ENCODE results near the gene SLC25A48.

SLC25A48 gene

DNA sequence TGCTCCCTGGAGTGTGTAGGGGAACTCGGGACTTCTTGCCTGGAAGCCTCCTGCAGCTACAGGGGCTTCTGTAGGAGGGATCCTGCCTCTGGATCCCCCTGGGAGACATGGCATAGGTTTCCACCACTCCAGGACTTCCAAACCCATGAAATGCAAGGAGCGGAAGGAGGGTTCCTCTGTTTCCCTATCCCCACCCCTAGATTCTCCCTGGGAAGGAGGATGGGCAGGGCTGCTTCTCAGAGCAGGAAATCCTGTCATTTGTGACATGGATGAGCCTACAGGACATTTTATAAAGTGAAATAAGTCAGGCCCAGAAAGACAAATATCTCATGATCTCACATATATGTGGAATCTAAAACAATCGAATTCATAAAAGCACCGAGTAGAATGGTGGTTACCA lies 23.5 kb upstream of the SLC25A48 start:
- H3F3A ChIP-seq (ENCODE audit: low read depth), result no peaks in the 10 kb centered on the region
- H3K36me3 ChIP-seq (ENCODE audit: insufficient read depth, low read length), result no peaks in the 10 kb centered on the region
- no peaks in the 10 kb centered on the region for H3K9me2 ChIP-seq (replicated peaks; ENCODE audit: low read depth, low read length)
- no peaks in the 10 kb centered on the region for H3K4me1 ChIP-seq (ENCODE audit: insufficient read depth, low read length, poor library complexity, severe bottlenecking)
- no peaks in the 10 kb centered on the region for H4K20me1 ChIP-seq (ENCODE audit: insufficient read depth, low read length, poor library complexity, severe bottlenecking)
- no peak overlapping the region for H3K4me2 ChIP-seq (ENCODE audit: low read depth, low read length, poor library complexity, severe bottlenecking)
- no peaks in the 10 kb centered on the region for H3K9me3 ChIP-seq (ENCODE audit: insufficient read depth, low read depth, low read length)
- no peaks in the 10 kb centered on the region for H3K79me2 ChIP-seq (ENCODE audit: insufficient read depth, low read length)
- no peak overlapping the region for H2AFZ ChIP-seq (ENCODE audit: low read length)
- TF ChIP-seq, protein P1, sequence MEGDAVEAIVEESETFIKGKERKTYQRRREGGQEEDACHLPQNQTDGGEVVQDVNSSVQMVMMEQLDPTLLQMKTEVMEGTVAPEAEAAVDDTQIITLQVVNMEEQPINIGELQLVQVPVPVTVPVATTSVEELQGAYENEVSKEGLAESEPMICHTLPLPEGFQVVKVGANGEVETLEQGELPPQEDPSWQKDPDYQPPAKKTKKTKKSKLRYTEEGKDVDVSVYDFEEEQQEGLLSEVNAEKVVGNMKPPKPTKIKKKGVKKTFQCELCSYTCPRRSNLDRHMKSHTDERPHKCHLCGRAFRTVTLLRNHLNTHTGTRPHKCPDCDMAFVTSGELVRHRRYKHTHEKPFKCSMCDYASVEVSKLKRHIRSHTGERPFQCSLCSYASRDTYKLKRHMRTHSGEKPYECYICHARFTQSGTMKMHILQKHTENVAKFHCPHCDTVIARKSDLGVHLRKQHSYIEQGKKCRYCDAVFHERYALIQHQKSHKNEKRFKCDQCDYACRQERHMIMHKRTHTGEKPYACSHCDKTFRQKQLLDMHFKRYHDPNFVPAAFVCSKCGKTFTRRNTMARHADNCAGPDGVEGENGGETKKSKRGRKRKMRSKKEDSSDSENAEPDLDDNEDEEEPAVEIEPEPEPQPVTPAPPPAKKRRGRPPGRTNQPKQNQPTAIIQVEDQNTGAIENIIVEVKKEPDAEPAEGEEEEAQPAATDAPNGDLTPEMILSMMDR (conservative IDR thresholded peaks at IDR 0.05; ENCODE audit: low read length), result no peak
- TF ChIP-seq EZH2phosphoT487 (IDR thresholded peaks at IDR 0.05; ENCODE audit: borderline replicate concordance), result no peak
- H3K9ac ChIP-seq (ENCODE audit: low read depth, low read length, poor library complexity, severe bottlenecking), result no peak overlapping the region
- no peaks in the 10 kb centered on the region for H3K27me3 ChIP-seq (ENCODE audit: insufficient read depth, low read length, poor library complexity, severe bottlenecking)
- no peak overlapping the region for H3K4me3 ChIP-seq (ENCODE audit: low read length, poor library complexity, severe bottlenecking)

DNA sequence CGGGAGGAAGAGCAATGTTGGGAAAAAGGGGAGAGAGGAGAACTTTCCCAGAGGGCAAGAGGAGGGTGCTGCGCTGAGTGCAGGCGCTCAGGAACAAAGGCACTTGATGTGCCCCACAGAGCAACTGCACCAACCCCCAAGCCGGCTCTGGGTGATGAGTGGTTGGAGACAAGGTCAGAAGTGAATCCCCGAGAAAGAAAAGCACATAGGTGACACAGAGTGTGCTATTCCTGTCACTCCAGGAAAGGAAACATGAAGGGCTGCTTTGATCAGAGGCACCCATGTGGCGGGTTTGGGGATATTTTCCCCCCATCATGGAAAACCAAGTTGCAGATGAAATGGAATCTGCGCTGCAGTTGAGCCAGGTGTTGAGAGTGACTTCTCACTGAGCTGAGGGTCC lies 20.7 kb upstream of the SLC25A48 start:
- H3K79me2 ChIP-seq (ENCODE audit: insufficient read depth, low read length), result no peaks in the 10 kb centered on the region

DNA sequence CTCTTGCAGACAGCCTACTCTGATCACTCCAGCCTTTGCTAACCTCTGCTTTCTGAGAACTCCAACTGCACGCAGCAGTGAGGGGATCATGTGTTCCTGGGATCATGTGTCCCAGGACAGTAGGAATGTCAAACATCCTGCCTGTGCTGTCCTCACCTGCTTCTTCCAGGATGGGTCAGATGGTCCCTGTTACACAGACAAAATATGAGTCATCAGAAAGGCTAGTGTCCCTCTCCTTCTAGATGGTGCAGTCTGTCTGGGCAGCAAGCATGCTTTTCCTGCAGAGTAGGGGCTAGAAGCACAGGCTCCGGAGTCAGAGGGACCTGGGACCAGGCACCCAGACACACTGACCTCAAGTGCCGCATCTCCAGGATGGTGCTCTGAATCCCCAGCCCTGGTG lies 20.1 kb upstream of the SLC25A48 start:
- H3K4me3 ChIP-seq (ENCODE audit: low read length, poor library complexity, severe bottlenecking), result no peak overlapping the region

More for the DNA sequence above, 20.7 kb upstream of the SLC25A48 start:
- Histone ChIP-seq H3F3A (ENCODE audit: low read depth) (no peaks in the 10 kb centered on the region), H3K36me3 (ENCODE audit: insufficient read depth, low read length) (no peaks in the 10 kb centered on the region), H3K9me2 (replicated peaks; ENCODE audit: low read depth, low read length) (no peaks in the 10 kb centered on the region), H3K4me2 (ENCODE audit: low read depth, low read length, poor library complexity, severe bottlenecking) (no peak overlapping the region), H3K4me1 (ENCODE audit: insufficient read depth, low read length, poor library complexity, severe bottlenecking) (no peaks in the 10 kb centered on the region), H4K20me1 (ENCODE audit: insufficient read depth, low read length, poor library complexity, severe bottlenecking) (no peaks in the 10 kb centered on the region), H3K4me3 (ENCODE audit: low read length, poor library complexity, severe bottlenecking) (no peak overlapping the region), H2AFZ (ENCODE audit: low read length) (no peak overlapping the region), H3K9ac (ENCODE audit: low read depth, low read length, poor library complexity, severe bottlenecking) (no peak overlapping the region), H3K27me3 (ENCODE audit: insufficient read depth, low read length, poor library complexity, severe bottlenecking) (no peaks in the 10 kb centered on the region), H3K9me3 (ENCODE audit: insufficient read depth, low read depth, low read length) (no peaks in the 10 kb centered on the region)
- TF ChIP-seq, protein P1 (conservative IDR thresholded peaks at IDR 0.05; ENCODE audit: low read length), result no peak
- TF ChIP-seq EZH2phosphoT487 (IDR thresholded peaks at IDR 0.05; ENCODE audit: borderline replicate concordance), result no peak

More for the DNA sequence above, 20.1 kb upstream of the SLC25A48 start:
- H3K36me3 ChIP-seq (ENCODE audit: insufficient read depth, low read length), result no peaks in the 10 kb centered on the region
- no peaks in the 10 kb centered on the region for H3F3A ChIP-seq (ENCODE audit: low read depth)
- TF ChIP-seq, protein P1 (conservative IDR thresholded peaks at IDR 0.05; ENCODE audit: low read length), result no peak
- TF ChIP-seq EZH2phosphoT487 (IDR thresholded peaks at IDR 0.05; ENCODE audit: borderline replicate concordance), result no peak
- no peaks in the 10 kb centered on the region for H3K4me1 ChIP-seq (ENCODE audit: insufficient read depth, low read length, poor library complexity, severe bottlenecking)
- no peak overlapping the region for H2AFZ ChIP-seq (ENCODE audit: low read length)
- no peaks in the 10 kb centered on the region for H3K9me2 ChIP-seq (replicated peaks; ENCODE audit: low read depth, low read length)
- H3K79me2 ChIP-seq (ENCODE audit: insufficient read depth, low read length), result no peaks in the 10 kb centered on the region
- H3K9me3 ChIP-seq (ENCODE audit: insufficient read depth, low read depth, low read length), result no peaks in the 10 kb centered on the region
- no peaks in the 10 kb centered on the region for H3K27me3 ChIP-seq (ENCODE audit: insufficient read depth, low read length, poor library complexity, severe bottlenecking)
- H4K20me1 ChIP-seq (ENCODE audit: insufficient read depth, low read length, poor library complexity, severe bottlenecking), result no peaks in the 10 kb centered on the region
- H3K9ac ChIP-seq (ENCODE audit: low read depth, low read length, poor library complexity, severe bottlenecking), result no peak overlapping the region
- no peak overlapping the region for H3K4me2 ChIP-seq (ENCODE audit: low read depth, low read length, poor library complexity, severe bottlenecking)
